ENCODE data around the gene MAP4K1. TPM values are rescaled to one million over a fixed set of nuclear protein-coding genes. Genes with fewer than 3 reads are reported as not detected.
"Not testable (repeated sequence)": the region's sequence is repeated elsewhere in the genome, so short reads cannot be mapped to it uniquely, and the experiment has no call there.

Gene MAP4K1
- total RNA-seq, 4 donors from 2014 or later, result 0.31 to 0.97 (median 0.78) TPM; not detected in 1

GRCh38 chr19:38555200-38555599 lies 62.6 kb downstream of the MAP4K1 start:
- in situ Hi-C loops (cut with MboI; ENCODE audit: low sequenced_read_pairs in 4 of 4), result no loop called here

GRCh38 chr19:38554676-38555141 lies 63.0 kb downstream of the MAP4K1 start:
- no peaks in the 10 kb centered on the region for H3K9me3 ChIP-seq
- no peak overlapping the region for H3K4me3 ChIP-seq
- DNase-seq (no peak), ATAC-seq (no peak)
- H3K27me3 ChIP-seq, result no peaks in the 10 kb centered on the region
- H3K4me1 ChIP-seq, result no peaks in the 10 kb centered on the region
- no peak for TF ChIP-seq CTCF (IDR thresholded peaks at IDR 0.05 in 4 of 5, conservative IDR thresholded peaks at IDR 0.05 in 1 of 5)
- no peak for TF ChIP-seq POLR2A (IDR thresholded peaks at IDR 0.05)
- in situ Hi-C loops (cut with MboI; ENCODE audit: low sequenced_read_pairs in 4 of 4), result no loop called here
- H3K27ac ChIP-seq, result no peak overlapping the region
- peaks cover 0 to 86% of the 10 kb centered on the region in 2 donors for H3K36me3 ChIP-seq
- intact Hi-C loops (cut with DNase I; ENCODE audit: low total_unique reads), result no loop called here

More at GRCh38 chr19:38555200-38555599, 62.6 kb downstream of the MAP4K1 start:
- no peak for TF ChIP-seq CTCF (IDR thresholded peaks at IDR 0.05 in 4 of 5, conservative IDR thresholded peaks at IDR 0.05 in 1 of 5)
- no peak for TF ChIP-seq POLR2A (IDR thresholded peaks at IDR 0.05)
- DNase-seq (no peak), ATAC-seq (no peak)
- no peaks in the 10 kb centered on the region for H3K9me3 ChIP-seq
- no peaks in the 10 kb centered on the region for H3K27me3 ChIP-seq
- no peak overlapping the region for H3K4me3 ChIP-seq
- peaks cover 0 to 86% of the 10 kb centered on the region in 2 donors for H3K36me3 ChIP-seq
- H3K4me1 ChIP-seq, result no peaks in the 10 kb centered on the region
- intact Hi-C loops (cut with DNase I; ENCODE audit: low total_unique reads), result no loop called here
- H3K27ac ChIP-seq, result no peak overlapping the region

- DNase-seq; H3K4me1 ChIP-seq; H3K27ac ChIP-seq; H3K4me3 ChIP-seq; ATAC-seq; in situ Hi-C loops (cut with MboI; ENCODE audit: low sequenced_read_pairs in 4 of 4); H3K27me3 ChIP-seq; intact Hi-C loops (cut with DNase I; ENCODE audit: low total_unique reads); H3K9me3 ChIP-seq: not testable (repeated sequence)
- peaks cover 0 to 88% of the 10 kb centered on the region in 2 donors for H3K36me3 ChIP-seq
Observed at GRCh38 chr19:38553239-38553638, 64.5 kb downstream of the MAP4K1 start.

- no peak for ATAC-seq
- H3K36me3 ChIP-seq, result peaks cover 0 to 76% of the 10 kb centered on the region in 2 donors
- H3K9me3 ChIP-seq, result no peaks in the 10 kb centered on the region
- no peak overlapping the region for H3K4me3 ChIP-seq
- no peak for TF ChIP-seq CTCF (IDR thresholded peaks at IDR 0.05 in 4 of 5, conservative IDR thresholded peaks at IDR 0.05 in 1 of 5)
- TF ChIP-seq POLR2A (IDR thresholded peaks at IDR 0.05), result no peak
- intact Hi-C loops (cut with DNase I; ENCODE audit: low total_unique reads) (no loop called here), in situ Hi-C loops (cut with MboI; ENCODE audit: low sequenced_read_pairs in 4 of 4) (no loop called here)
- no peaks in the 10 kb centered on the region for H3K27me3 ChIP-seq
- no peak for DNase-seq
- no peaks in the 10 kb centered on the region for H3K4me1 ChIP-seq
- peak overlapping the region in 1 of 4 donors; percentile 1 for H3K27ac ChIP-seq
Observed at GRCh38 chr19:38551450-38551813, 66.3 kb downstream of the MAP4K1 start.

- ATAC-seq (peak in 1 of 2 donors; percentile 16), DNase-seq (no peak)
- TF ChIP-seq POLR2A (IDR thresholded peaks at IDR 0.05) (no peak), CTCF (IDR thresholded peaks at IDR 0.05 in 4 of 5, conservative IDR thresholded peaks at IDR 0.05 in 1 of 5) (no peak)
- Histone ChIP-seq H3K4me1 (no peaks in the 10 kb centered on the region), H3K27me3 (no peaks in the 10 kb centered on the region), H3K27ac (peak overlapping the region in 1 of 4 donors; percentile 46), H3K4me3 (no peak overlapping the region), H3K36me3 (peaks cover 0 to 81% of the 10 kb centered on the region in 2 donors), H3K9me3 (no peaks in the 10 kb centered on the region)
- intact Hi-C loops (cut with DNase I; ENCODE audit: low total_unique reads), result no loop called here
- in situ Hi-C loops (cut with MboI; ENCODE audit: low sequenced_read_pairs in 4 of 4), result no loop called here
Observed at GRCh38 chr19:38550376-38550775, 67.4 kb downstream of the MAP4K1 start.

Measured in gastrocnemius medialis (tissue), 4 donors.